HCEC 1CT (cell line): ENCODE data around the gene ZFYVE9.
"Not testable (repeated sequence)": the region's sequence is repeated elsewhere in the genome, so short reads cannot be mapped to it uniquely, and the experiment has no call there.

Source experiments
- DNase-seq: peaks from one replicate; pipeline ENCODE4 v3.0.0-alpha.2; 2017

The ZFYVE9 gene

GRCh38 chr1:52192436-52192835 lies 50.5 kb downstream of the ZFYVE9 start:
- peak; percentile 49 for DNase-seq

GRCh38 chr1:52193985-52194384 lies 52.1 kb downstream of the ZFYVE9 start:
- DNase-seq, result no peak

- peak; percentile 18 for DNase-seq
Measured at GRCh38 chr1:52195161-52195560, 53.3 kb downstream of the ZFYVE9 start.

GRCh38 chr1:52203935-52204625 lies 62.2 kb downstream of the ZFYVE9 start:
- no peak for DNase-seq

GRCh38 chr1:52204696-52205095 lies 62.8 kb downstream of the ZFYVE9 start:
- no peak for DNase-seq

GRCh38 chr1:52206686-52207085 lies 64.8 kb downstream of the ZFYVE9 start:
- not testable (repeated sequence) for DNase-seq

- DNase-seq, result no peak
Measured at GRCh38 chr1:52209429-52209828, 67.5 kb downstream of the ZFYVE9 start.

- peak; percentile 26 for DNase-seq
Measured at GRCh38 chr1:52210044-52210443, 68.2 kb downstream of the ZFYVE9 start.

- DNase-seq, result no peak
Measured at GRCh38 chr1:52216907-52217458, 75.1 kb downstream of the ZFYVE9 start.

- no peak for DNase-seq
Measured at GRCh38 chr1:52225174-52225573, 83.3 kb downstream of the ZFYVE9 start.

- no peak for DNase-seq
Measured at GRCh38 chr1:52229494-52229893, 87.6 kb downstream of the ZFYVE9 start.

- no peak for DNase-seq
Measured at GRCh38 chr1:52233463-52233862, 91.6 kb downstream of the ZFYVE9 start.

- no peak for DNase-seq
Measured at GRCh38 chr1:52234014-52234413, 92.1 kb downstream of the ZFYVE9 start.

GRCh38 chr1:52234708-52235107 lies 92.8 kb downstream of the ZFYVE9 start:
- DNase-seq, result no peak

- no peak for DNase-seq
Measured at GRCh38 chr1:52235646-52236045, 93.8 kb downstream of the ZFYVE9 start.

- DNase-seq, result peak; percentile 86
Measured at GRCh38 chr1:52237430-52237829, 95.5 kb downstream of the ZFYVE9 start.

- peak; percentile 85 for DNase-seq
Measured at GRCh38 chr1:52238474-52238873, 96.6 kb downstream of the ZFYVE9 start.

- DNase-seq, result peak; percentile 48
Measured at GRCh38 chr1:52238887-52239707, 97.2 kb downstream of the ZFYVE9 start.

GRCh38 chr1:52239708-52240001 lies 97.8 kb downstream of the ZFYVE9 start:
- DNase-seq, result no peak

- DNase-seq, result no peak
Measured at GRCh38 chr1:52240592-52241210, 98.8 kb downstream of the ZFYVE9 start.

- no peak for DNase-seq
Measured at GRCh38 chr1:52243221-52243987, 101.5 kb downstream of the ZFYVE9 start.

GRCh38 chr1:52249831-52250230 lies 107.9 kb downstream of the ZFYVE9 start:
- DNase-seq, result no peak

GRCh38 chr1:52253421-52253820 lies 111.5 kb downstream of the ZFYVE9 start:
- DNase-seq, result no peak
